ENCODE data around the gene POM121L12. TPM values are rescaled to one million over a fixed set of nuclear protein-coding genes. Genes with fewer than 3 reads are reported as not detected.

The POM121L12 gene
- total RNA-seq, 1 experiment from 2014 or later = not detected

DNA sequence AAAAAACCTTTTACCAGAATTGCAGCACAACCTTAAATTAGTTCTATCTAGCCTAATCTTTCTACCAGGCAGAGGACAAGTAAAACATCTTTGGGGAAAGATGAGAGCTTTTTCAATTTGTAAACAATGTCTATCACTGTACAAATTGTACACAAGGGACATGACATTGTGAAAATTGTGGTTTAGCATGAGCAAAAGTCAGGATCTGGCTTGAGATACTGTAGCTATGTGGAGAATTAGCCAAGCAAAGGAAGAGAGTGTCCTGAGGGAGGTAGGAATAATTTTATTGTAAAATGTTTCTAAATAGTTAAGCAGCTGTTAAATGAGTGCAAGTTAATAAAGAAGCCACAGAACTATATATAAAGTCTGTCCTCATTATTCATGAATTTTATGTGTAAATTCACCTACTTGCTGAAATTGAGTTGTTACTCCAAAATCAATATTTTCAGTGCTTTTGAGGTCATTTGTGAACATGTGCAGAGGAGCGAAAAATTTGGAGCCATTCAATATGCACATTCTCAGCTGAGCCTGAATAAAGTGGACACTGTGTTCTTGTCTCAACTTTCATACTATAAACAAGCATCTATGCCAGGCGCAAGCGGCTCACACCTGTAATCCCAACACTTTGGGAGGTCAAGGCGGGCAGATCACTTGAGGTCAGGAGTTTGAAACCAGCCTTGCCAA is 42.8 kb upstream of the POM121L12 start:
- Histone ChIP-seq H2BK20ac (ENCODE audit: low read depth, low read length, poor library complexity, severe bottlenecking) (no peak overlapping the region), H2BK120ac (ENCODE audit: low read depth, low read length, poor library complexity, severe bottlenecking) (no peak overlapping the region), H2BK15ac (ENCODE audit: low read depth, low read length) (no peak overlapping the region), H3K14ac (ENCODE audit: insufficient read depth, low read length) (no peak overlapping the region), H2AK5ac (ENCODE audit: insufficient read length, low read length) (no peak overlapping the region), H3K4me2 (ENCODE audit: insufficient read depth, insufficient read length, low read length) (no peak overlapping the region), H3K23me2 (ENCODE audit: insufficient read length, low read depth, low read length, poor library complexity, severe bottlenecking) (no peaks in the 10 kb centered on the region), H3K79me2 (ENCODE audit: insufficient read depth, low read length) (no peaks in the 10 kb centered on the region), H3K9ac (ENCODE audit: extremely low read depth, insufficient read length, low read length) (no peak overlapping the region), H4K91ac (ENCODE audit: insufficient read length, low read depth, low read length) (no peak overlapping the region), H4K5ac (ENCODE audit: insufficient read length, low read depth, low read length) (no peak overlapping the region), H3K4ac (ENCODE audit: low read depth, low read length) (no peak overlapping the region), H3K56ac (ENCODE audit: insufficient read length, low read depth, low read length) (no peak overlapping the region), H3K18ac (ENCODE audit: insufficient read length, low read depth, low read length) (no peak overlapping the region), H3K27me3 (ENCODE audit: insufficient read depth, low read length) (no peaks in the 10 kb centered on the region), H3K79me1 (ENCODE audit: insufficient read depth, low read depth, low read length, poor library complexity, severe bottlenecking) (no peaks in the 10 kb centered on the region), H3K4me1 (ENCODE audit: insufficient read depth, low read length) (no peaks in the 10 kb centered on the region), H4K20me1 (ENCODE audit: control insufficient read depth, insufficient read depth, insufficient read length) (no peaks in the 10 kb centered on the region), H3K23ac (ENCODE audit: insufficient read length, low read depth, low read length) (no peak overlapping the region), H4K8ac (replicated peaks; ENCODE audit: insufficient read length, low read depth, low read length) (no peak overlapping the region), H3K27ac (ENCODE audit: insufficient read length, low read depth, low read length) (no peak overlapping the region), H2BK5ac (ENCODE audit: insufficient read length, low read length) (no peak overlapping the region), H3K9me3 (ENCODE audit: control insufficient read depth, low read depth, low read length) (no peaks in the 10 kb centered on the region), H3T11ph (ENCODE audit: low read length) (no peak overlapping the region), H2BK12ac (ENCODE audit: insufficient read length, low read depth, low read length) (no peak overlapping the region), H2AFZ (ENCODE audit: low read length) (no peak overlapping the region)
- Mint-ChIP-seq H3K4me3 (no peak overlapping the region), H3K9me3 (peaks cover 10 to 11% of the 10 kb centered on the region in 2 experiments; a peak in 4 of 5 replicates), H3K27ac (no peak overlapping the region), H3K4me1 (no peaks in the 10 kb centered on the region), H3K36me3 (ENCODE audit: insufficient read depth in 1 of 3, low read depth in 3 of 3) (peaks cover 0 to 5% (median 3%) of the 10 kb centered on the region in 3 experiments; a peak in 1 of 7 replicates), H3K27me3 (ENCODE audit: low read depth) (no peaks in the 10 kb centered on the region)
- TF ChIP-seq, protein P1, sequence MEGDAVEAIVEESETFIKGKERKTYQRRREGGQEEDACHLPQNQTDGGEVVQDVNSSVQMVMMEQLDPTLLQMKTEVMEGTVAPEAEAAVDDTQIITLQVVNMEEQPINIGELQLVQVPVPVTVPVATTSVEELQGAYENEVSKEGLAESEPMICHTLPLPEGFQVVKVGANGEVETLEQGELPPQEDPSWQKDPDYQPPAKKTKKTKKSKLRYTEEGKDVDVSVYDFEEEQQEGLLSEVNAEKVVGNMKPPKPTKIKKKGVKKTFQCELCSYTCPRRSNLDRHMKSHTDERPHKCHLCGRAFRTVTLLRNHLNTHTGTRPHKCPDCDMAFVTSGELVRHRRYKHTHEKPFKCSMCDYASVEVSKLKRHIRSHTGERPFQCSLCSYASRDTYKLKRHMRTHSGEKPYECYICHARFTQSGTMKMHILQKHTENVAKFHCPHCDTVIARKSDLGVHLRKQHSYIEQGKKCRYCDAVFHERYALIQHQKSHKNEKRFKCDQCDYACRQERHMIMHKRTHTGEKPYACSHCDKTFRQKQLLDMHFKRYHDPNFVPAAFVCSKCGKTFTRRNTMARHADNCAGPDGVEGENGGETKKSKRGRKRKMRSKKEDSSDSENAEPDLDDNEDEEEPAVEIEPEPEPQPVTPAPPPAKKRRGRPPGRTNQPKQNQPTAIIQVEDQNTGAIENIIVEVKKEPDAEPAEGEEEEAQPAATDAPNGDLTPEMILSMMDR (conservative IDR thresholded peaks at IDR 0.05) = no peak
- DNase-seq = no peak
- WGBS (ENCODE audit: extremely low coverage, insufficient read length, low lambda C conversion rate) = no CpG with 5 or more reads among the region's 4 CpGs

All from H9 (cell line).